NCI-H1092 treated with DMSO at 0.1 percent for 48 hours (cell line): ENCODE data around the gene CIZ1.

Experiments used
- DNase-seq: peaks from one replicate; lab custom pipeline; 2025; lab: John Stamatoyannopoulos, UW

CIZ1 gene

GRCh38 chr9:128213746-128214497, 22.6 kb upstream of the CIZ1 start:
- DNase-seq: no peak

- DNase-seq: no peak
These were observed 20.6 kb upstream of the CIZ1 start for GRCh38 chr9:128211981-128212281.

GRCh38 chr9:128211186-128211980, 20.0 kb upstream of the CIZ1 start:
- no peak for DNase-seq

- no peak for DNase-seq
These were observed 17.7 kb upstream of the CIZ1 start for GRCh38 chr9:128208946-128209669.

GRCh38 chr9:128208386-128208785, 17.0 kb upstream of the CIZ1 start:
- no peak for DNase-seq

GRCh38 chr9:128206916-128207910, 15.8 kb upstream of the CIZ1 start:
- no peak for DNase-seq

GRCh38 chr9:128206484-128206883, 15.1 kb upstream of the CIZ1 start:
- no peak for DNase-seq

GRCh38 chr9:128205296-128205944, 14.0 kb upstream of the CIZ1 start:
- no peak for DNase-seq

- DNase-seq: no peak
These were observed 13.5 kb upstream of the CIZ1 start for GRCh38 chr9:128204858-128205257.

GRCh38 chr9:128203707-128204551, 12.6 kb upstream of the CIZ1 start:
- DNase-seq: peak; percentile 68

- DNase-seq: peak; percentile 47
These were observed 11.8 kb upstream of the CIZ1 start, which contains the start of gene DNM1 for GRCh38 chr9:128203024-128203706. DNM1 (plus strand) TSS chr9:128203379; CDS start chr9:128203471, 92 bp downstream.

- no peak for DNase-seq
These were observed 11.3 kb upstream of the CIZ1 start for GRCh38 chr9:128202648-128203023.

- no peak for DNase-seq
These were observed 10.3 kb upstream of the CIZ1 start for GRCh38 chr9:128201441-128202369.

- no peak for DNase-seq
These were observed 2.2 kb upstream of the CIZ1 start for GRCh38 chr9:128193469-128194096.

- peak; percentile 89 for DNase-seq
These were observed 1.4 kb upstream of the CIZ1 start for GRCh38 chr9:128192601-128193371.

GRCh38 chr9:128190516-128191405, 611 bp downstream of the CIZ1 start:
- DNase-seq: peak; percentile 6
